ENCODE results near the gene SLC23A3. TPM values are rescaled to one million over a fixed set of nuclear protein-coding genes. Genes with fewer than 3 reads are reported as not detected.

The SLC23A3 gene
- total RNA-seq, 1 experiment from 2014 or later = 0.59 TPM

- TF ChIP-seq MXD4 (CRISPR knock-in tag; IDR thresholded peaks at IDR 0.05; ENCODE audit: borderline replicate concordance) (no peak), ATF1 (CRISPR knock-in tag; IDR thresholded peaks at IDR 0.05) (no peak), GRHL2 (CRISPR knock-in tag; IDR thresholded peaks at IDR 0.05; ENCODE audit: insufficient replicate concordance, severe bottlenecking) (no peak), GTF2I (CRISPR knock-in tag; conservative IDR thresholded peaks at IDR 0.05) (no peak)
These were observed 36.7 kb upstream of the SLC23A3 start, which contains the start of gene ZFAND2B (continued) for GRCh38 chr2:219206328-219207133.

GRCh38 chr2:219205981-219206327 is 36.1 kb upstream of the SLC23A3 start:
- TF ChIP-seq NR2C2 (CRISPR knock-in tag; IDR thresholded peaks at IDR 0.05) (no peak), USF2 (CRISPR knock-in tag; IDR thresholded peaks at IDR 0.05) (no peak), CREB1 (CRISPR knock-in tag; IDR thresholded peaks at IDR 0.05) (no peak), CTCF (IDR thresholded peaks at IDR 0.05) (no peak), CDX4 (CRISPR knock-in tag; IDR thresholded peaks at IDR 0.05; ENCODE audit: borderline replicate concordance) (no peak), E2F1 (CRISPR knock-in tag; IDR thresholded peaks at IDR 0.05) (no peak), ERG (CRISPR knock-in tag; IDR thresholded peaks at IDR 0.05) (no peak), ZNF317 (CRISPR knock-in tag; IDR thresholded peaks at IDR 0.05; ENCODE audit: borderline replicate concordance, low read depth) (no peak), GTF2I (CRISPR knock-in tag; conservative IDR thresholded peaks at IDR 0.05) (no peak), SMAD4 (CRISPR knock-in tag; IDR thresholded peaks at IDR 0.05) (no peak), MAX (CRISPR knock-in tag; IDR thresholded peaks at IDR 0.05) (no peak), NR3C1 (CRISPR knock-in tag; conservative IDR thresholded peaks at IDR 0.05; ENCODE audit: low read depth) (no peak), SOX15 (CRISPR knock-in tag; IDR thresholded peaks at IDR 0.05) (no peak), RELA (CRISPR knock-in tag; IDR thresholded peaks at IDR 0.05; ENCODE audit: borderline replicate concordance) (no peak), SMAD3 (CRISPR knock-in tag; IDR thresholded peaks at IDR 0.05; ENCODE audit: borderline replicate concordance) (no peak)
- POLR2A ChIA-PET = interaction anchor here (0.7 to 2.0 kb wide), 8 partner anchors 11 to 47 kb away, joined by 3 to 16 read pairs (median 6); partner anchors contain the start of genes ABCB6, ANKZF1, ATG9A and CNPPD1
- Mint-ChIP-seq H3K4me1 (peaks cover 6% of the 10 kb centered on the region), H3K9me3 (peaks cover 8% of the 10 kb centered on the region), H3K27ac (peak overlapping the region; percentile 91), H3K36me3 (peaks cover 25% of the 10 kb centered on the region), H3K4me3 (peak overlapping the region; percentile 74), H3K27me3 (ENCODE audit: low read depth) (peaks cover 15% of the 10 kb centered on the region)
- DNase-seq (ENCODE audit: low spot score) (no peak), ATAC-seq (no peak)
- CTCF ChIA-PET = interaction anchor here (0.9 to 2.0 kb wide), 12 partner anchors 8 to 324 kb away, joined by 3 to 11 read pairs (median 6); partner anchors contain the start of genes CNPPD1, GLB1L and STK16
